Activated B cell treated with CpG ODN at 0.5 μM for 24 hours (primary cell): ENCODE data around the gene PLD3. TPM values are rescaled to one million over a fixed set of nuclear protein-coding genes. Genes with fewer than 3 reads are reported as not detected.
A peak's percentile ranks its signal among the peaks of the same experiment; 100 is the strongest.

Source experiments
- ATAC-seq: fragments of 200-7000 bp; cut with Tn5 transposase; one replicate; pipeline ENCODE4 v1.10.0; 2021; ENCODE audit warnings: low read depth, mild to moderate bottlenecking, moderate library complexity
- CTCF ChIA-PET: fragments of 350-600 bp; sonication (Branson Sonifier 250); formaldehyde crosslinking; loops from one replicate; lab custom pipeline; 2021; ENCODE audit warnings: antibody characterized with exemption; lab: Charles Lee
- POLR2A ChIA-PET: fragments of 350-600 bp; sonication (Branson Sonifier 250); formaldehyde crosslinking; loops from one replicate; lab custom pipeline; 2021; ENCODE audit warnings: antibody characterized with exemption; lab: Charles Lee
- DNase-seq: peaks from one replicate; pipeline ENCODE4 v3.0.0; 2022
- H3K27ac Mint-ChIP-seq: one replicate; pipeline ENCODE4 v1.8.0; 2020; ENCODE audit warnings: mixed read lengths
- H3K27me3 Mint-ChIP-seq: one replicate; pipeline ENCODE4 v1.8.0; 2021; ENCODE audit warnings: mixed read lengths
- H3K36me3 Mint-ChIP-seq: one replicate; pipeline ENCODE4 v1.8.0; 2021; ENCODE audit warnings: low read depth, mixed read lengths
- H3K4me1 Mint-ChIP-seq: one replicate; pipeline ENCODE4 v1.8.0; 2021; ENCODE audit warnings: mixed read lengths
- H3K4me3 Mint-ChIP-seq: one replicate; pipeline ENCODE4 v1.8.0; 2020; ENCODE audit warnings: mild to moderate bottlenecking, mixed read lengths
- H3K9me3 Mint-ChIP-seq: one replicate; pipeline ENCODE4 v1.8.0; 2020; ENCODE audit warnings: mixed read lengths
- intact Hi-C: fragments of 100-400 bp; cut with micrococcal nuclease; formaldehyde crosslinking; loops from one replicate; pipeline ENCODE4 v1.15.1; 2024
- total RNA-seq: library from RNA; stranded (reverse); gene quantifications from 2 replicates; pipeline ENCODE4 v1.2.3, GENCODE V29; 2022
- TF ChIP-seq, protein P1 (sequence below): fragments of 200-600 bp; IDR thresholded peaks from one replicate; pipeline ENCODE4 v1.8.0; 2022; ENCODE audit warnings: antibody characterized with exemption, mild to moderate bottlenecking

Gene PLD3
- total RNA-seq, 1 donor from 2014 or later, result 37.8 TPM

DNA sequence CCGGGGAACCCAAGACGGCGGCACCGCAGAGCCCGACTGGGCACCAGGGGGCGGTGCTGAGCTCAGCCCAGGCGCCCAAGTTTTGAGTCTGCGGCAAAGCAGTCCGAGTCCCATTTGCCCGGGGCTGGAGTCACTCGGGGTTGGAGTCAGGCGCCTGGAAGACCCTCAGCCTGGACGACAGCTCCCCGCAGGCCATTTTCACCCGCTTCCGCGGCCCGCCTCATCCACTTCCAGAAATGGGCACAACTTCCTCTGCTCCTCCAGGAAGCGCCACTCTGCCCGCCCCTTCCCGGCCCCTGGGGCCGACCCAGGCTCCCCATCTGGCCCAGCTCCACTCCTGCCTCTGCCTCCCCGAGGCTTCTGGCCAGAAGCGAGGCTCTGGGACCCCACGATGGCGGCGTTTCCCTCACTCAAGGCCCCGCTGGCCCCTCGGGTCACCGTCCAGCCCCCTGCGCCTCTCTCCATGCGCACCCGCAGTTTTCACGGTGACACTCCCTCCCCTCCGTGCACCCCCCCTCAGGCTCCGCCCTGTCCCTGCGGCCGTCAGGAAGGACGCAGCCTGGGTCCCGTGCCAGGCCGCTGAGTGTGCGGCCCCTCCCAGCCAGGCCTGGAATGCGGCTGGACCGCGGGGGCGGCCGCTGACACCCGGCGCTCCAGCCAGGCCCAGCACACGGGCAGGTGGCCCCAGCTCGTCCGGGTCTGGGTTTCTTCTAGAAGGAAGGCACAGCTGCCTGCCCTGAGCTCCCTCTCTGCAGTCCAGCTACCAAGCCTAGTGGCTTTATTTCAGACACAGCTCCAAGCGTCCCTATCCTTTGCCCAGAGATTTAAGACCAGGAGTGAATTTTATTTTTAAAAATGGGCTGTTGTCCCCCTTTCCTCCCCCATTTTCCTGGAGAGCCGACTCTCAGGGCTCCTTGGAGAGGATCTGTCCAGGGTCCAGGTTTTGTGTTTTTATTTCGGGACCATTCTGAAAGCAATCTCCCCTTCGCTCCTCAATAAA, 72.6 kb downstream of the PLD3 start:
- Mint-ChIP-seq H3K27me3 (no peaks in the 10 kb centered on the region), H3K27ac (peak overlapping the region; percentile 86), H3K4me3 (peak overlapping the region; percentile 86), H3K36me3 (peaks cover 16% of the 10 kb centered on the region), H3K4me1 (peaks cover 31% of the 10 kb centered on the region), H3K9me3 (no peaks in the 10 kb centered on the region)
- ATAC-seq (peak; percentile 56), DNase-seq (peak; percentile 83)
- TF ChIP-seq, protein P1, sequence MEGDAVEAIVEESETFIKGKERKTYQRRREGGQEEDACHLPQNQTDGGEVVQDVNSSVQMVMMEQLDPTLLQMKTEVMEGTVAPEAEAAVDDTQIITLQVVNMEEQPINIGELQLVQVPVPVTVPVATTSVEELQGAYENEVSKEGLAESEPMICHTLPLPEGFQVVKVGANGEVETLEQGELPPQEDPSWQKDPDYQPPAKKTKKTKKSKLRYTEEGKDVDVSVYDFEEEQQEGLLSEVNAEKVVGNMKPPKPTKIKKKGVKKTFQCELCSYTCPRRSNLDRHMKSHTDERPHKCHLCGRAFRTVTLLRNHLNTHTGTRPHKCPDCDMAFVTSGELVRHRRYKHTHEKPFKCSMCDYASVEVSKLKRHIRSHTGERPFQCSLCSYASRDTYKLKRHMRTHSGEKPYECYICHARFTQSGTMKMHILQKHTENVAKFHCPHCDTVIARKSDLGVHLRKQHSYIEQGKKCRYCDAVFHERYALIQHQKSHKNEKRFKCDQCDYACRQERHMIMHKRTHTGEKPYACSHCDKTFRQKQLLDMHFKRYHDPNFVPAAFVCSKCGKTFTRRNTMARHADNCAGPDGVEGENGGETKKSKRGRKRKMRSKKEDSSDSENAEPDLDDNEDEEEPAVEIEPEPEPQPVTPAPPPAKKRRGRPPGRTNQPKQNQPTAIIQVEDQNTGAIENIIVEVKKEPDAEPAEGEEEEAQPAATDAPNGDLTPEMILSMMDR, result peak; percentile 47
- POLR2A ChIA-PET, result interaction anchor here (0.6 to 4.1 kb wide), 26 partner anchors 9 to 357 kb away, joined by 3 to 104 read pairs (median 4); partner anchors contain the start of genes ACTMAP, AKT2, BLVRB and C19orf47
- CTCF ChIA-PET, result interaction anchor here (0.8 to 5.1 kb wide), 14 partner anchors 10 to 277 kb away, joined by 3 to 49 read pairs (median 4); partner anchors contain the start of genes AKT2, BLVRB, C19orf47 and PLD3
- intact Hi-C loops, result loop anchor here (1.0 to 5.0 kb wide), 8 partner anchors 14 to 176 kb away; partner anchors contain the start of genes BLVRB, C19orf47, PLD3 and SERTAD3

DNA sequence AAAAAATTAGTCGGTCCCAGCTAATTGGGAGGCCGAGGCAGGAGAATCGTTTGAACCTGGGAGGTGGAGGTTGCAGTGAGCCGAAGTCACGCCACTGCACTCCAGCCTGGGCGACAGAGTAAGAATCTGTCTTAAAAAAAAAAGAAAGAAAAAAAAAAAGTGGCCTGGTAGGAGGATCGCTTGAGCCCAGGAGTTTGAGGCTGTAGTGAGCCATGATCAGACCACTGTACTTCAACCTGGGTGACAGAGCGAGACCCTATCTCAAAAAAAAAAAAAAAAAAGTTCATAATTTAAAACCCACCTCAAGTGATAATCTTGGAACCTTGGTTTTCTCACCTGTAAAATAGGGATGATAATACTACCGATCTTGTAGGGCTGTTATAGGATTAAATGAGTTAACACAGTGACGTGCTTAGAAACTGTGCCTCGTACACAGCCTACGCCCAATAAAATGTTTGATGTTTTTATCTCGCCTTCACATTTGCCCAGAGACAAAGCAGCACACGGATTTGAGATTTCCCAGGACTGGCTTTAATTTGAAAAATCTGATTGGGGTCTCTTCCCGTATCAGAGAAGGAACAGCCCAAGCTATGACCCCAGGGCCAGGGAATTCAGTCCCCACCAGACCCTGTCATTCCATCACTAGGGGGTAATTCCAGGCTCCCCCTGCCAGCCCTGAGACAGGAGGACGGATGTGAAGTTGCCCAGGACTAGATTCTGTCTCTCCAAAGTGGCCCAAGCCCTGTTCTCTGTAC, 73.7 kb downstream of the PLD3 start:
- Mint-ChIP-seq H3K4me3 (peak overlapping the region; percentile 35), H3K4me1 (peaks cover 34% of the 10 kb centered on the region), H3K27ac (peak overlapping the region; percentile 86), H3K9me3 (no peaks in the 10 kb centered on the region), H3K36me3 (peaks cover 16% of the 10 kb centered on the region), H3K27me3 (no peaks in the 10 kb centered on the region)
- POLR2A ChIA-PET, result interaction anchor here (0.7 to 4.1 kb wide), 8 partner anchors 11 to 144 kb away, joined by 3 to 104 read pairs (median 16); partner anchors contain the start of genes BLVRB, C19orf47, PLD3 and SERTAD3
- intact Hi-C loops, result loop anchor here (1.0 to 5.0 kb wide), 5 partner anchors 13 to 175 kb away; partner anchors contain the start of genes BLVRB, C19orf47 and PLD3
- CTCF ChIA-PET, result interaction anchor here (1.9 to 5.1 kb wide), 4 partner anchors 22 to 117 kb away, joined by 5 to 49 read pairs (median 19); partner anchors contain the start of genes BLVRB and SERTAD3
- TF ChIP-seq, protein P1, result no peak
- ATAC-seq, result no peak
- no peak for DNase-seq

DNA sequence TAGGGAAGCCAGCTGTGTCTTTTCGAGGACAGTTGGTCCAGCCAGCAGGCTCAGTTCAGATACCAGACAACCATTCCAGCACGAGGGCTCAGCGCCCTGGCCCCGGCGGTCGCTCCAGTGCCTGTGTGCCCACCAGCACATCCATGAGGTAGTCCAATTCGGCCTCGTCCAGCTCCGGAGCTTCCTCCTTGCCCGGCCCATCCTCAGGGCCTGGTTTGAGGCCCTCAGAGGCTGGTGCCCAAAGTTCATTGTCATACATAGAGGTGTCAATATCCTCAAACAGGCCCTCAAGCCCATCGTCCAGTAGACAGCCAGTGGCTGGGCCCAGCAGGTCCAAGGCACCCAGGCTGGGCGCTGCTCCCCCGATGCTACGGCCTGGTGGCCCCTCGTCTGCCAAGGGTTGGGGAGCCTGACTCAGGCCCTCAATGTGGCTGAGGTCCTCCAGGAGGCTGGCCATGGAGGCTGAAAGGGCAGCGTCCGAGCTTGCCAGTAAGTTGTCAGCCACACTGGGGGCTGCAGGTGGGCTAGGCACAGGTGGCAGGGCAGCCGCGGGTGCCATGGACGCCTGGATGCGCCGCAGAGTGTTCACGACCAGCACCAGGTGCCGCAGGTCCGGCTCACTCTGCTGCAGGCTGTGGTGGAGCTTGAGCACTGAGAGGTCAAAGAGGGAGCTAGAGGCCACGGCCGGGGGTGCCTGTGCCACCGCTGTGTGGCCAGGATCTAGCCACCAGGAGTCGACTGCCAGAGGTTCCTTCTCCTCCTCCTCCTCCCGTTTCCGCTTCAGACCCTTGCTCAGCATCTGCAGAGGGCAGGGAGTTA, 74.5 kb downstream of the PLD3 start:
- Mint-ChIP-seq H3K27ac (peak overlapping the region; percentile 86), H3K36me3 (peaks cover 16% of the 10 kb centered on the region), H3K9me3 (no peaks in the 10 kb centered on the region), H3K4me1 (peaks cover 35% of the 10 kb centered on the region), H3K4me3 (no peak overlapping the region), H3K27me3 (no peaks in the 10 kb centered on the region)
- no peak for ATAC-seq
- DNase-seq, result no peak
- ChIA-PET POLR2A (interaction anchor here (1.1 to 4.1 kb wide), 4 partner anchors 10 to 42 kb away, joined by 3 to 104 read pairs (median 32); partner anchors contain the start of genes BLVRB and SERTAD3), CTCF (interaction anchor here (5.1 kb wide), 1 partner anchor 118 kb away, joined by 21 read pairs; no protein-coding TSS in a partner anchor)
- intact Hi-C loops, result loop anchor here (5.0 kb wide), 1 partner anchor 174 kb away; no protein-coding TSS in a partner anchor
- TF ChIP-seq, protein P1, result no peak

DNA sequence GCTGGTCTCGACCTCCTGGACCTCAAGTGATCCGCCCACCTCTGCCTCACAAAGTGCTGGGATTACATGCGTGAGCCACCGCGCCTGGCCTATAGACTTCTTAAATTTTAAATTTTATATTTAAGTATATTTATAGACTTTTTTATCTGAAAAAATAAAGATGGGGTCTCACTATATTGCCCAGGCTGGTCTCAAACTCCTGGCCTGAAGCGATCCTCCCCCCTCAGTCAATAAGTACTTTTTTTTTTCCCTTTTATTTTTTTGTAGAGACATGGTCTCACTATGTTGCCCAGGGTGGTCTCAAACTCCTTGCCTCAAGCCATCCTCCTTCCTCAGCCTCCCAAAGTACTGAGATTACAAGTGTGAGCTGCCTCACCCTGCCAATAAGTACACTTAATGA, 75.4 kb downstream of the PLD3 start:
- CTCF ChIA-PET, result interaction anchor here (1.4 to 5.1 kb wide), 3 partner anchors 19 to 119 kb away, joined by 4 to 21 read pairs (median 6); partner anchors contain the start of gene BLVRB
- Mint-ChIP-seq H3K4me1 (peaks cover 35% of the 10 kb centered on the region), H3K9me3 (no peaks in the 10 kb centered on the region), H3K36me3 (peaks cover 16% of the 10 kb centered on the region), H3K27ac (no peak overlapping the region), H3K4me3 (no peak overlapping the region), H3K27me3 (no peaks in the 10 kb centered on the region)
- no peak for DNase-seq
- ATAC-seq, result no peak
- TF ChIP-seq, protein P1, result no peak
- intact Hi-C loops, result loop anchor here (5.0 kb wide), 1 partner anchor 173 kb away; no protein-coding TSS in a partner anchor
- POLR2A ChIA-PET, result interaction anchor here (1.1 to 4.2 kb wide), 5 partner anchors 11 to 76 kb away, joined by 3 to 104 read pairs (median 33); partner anchors contain the start of genes C19orf47, PLD3 and SERTAD3
